ENCODE results near the gene FAM200B.

GRCh38 chr4:15676899-15677298, 4.7 kb upstream of the FAM200B start:
- TF ChIP-seq CTCF (IDR thresholded peaks at IDR 0.05; ENCODE audit: borderline replicate concordance, extremely low read depth, low read length, poor library complexity, severe bottlenecking) (no peak), EZH2 (IDR thresholded peaks at IDR 0.05; ENCODE audit: borderline replicate concordance, low read depth, low read length, severe bottlenecking) (no peak)
